ENCODE results near the gene ERG. TPM values are rescaled to one million over a fixed set of nuclear protein-coding genes. Genes with fewer than 3 reads are reported as not detected.
A peak's percentile ranks its signal among the peaks of the same experiment; 100 is the strongest.

The ERG gene
- total and polyA plus RNA-seq, 2 donors (not counting 1 experiment from before 2014, with no cell fraction given): under 0.01 TPM; not detected in 1

- H2AFZ ChIP-seq (ENCODE audit: low read length): no peak overlapping the region
- no peak overlapping the region for H3K4me3 ChIP-seq (replicated peaks in 1 of 4; ENCODE audit: control extremely low read depth in 1 of 4, insufficient read depth in 1 of 4, low read depth in 3 of 4, low read length in 4 of 4)
- H3K27ac ChIP-seq (ENCODE audit: insufficient read depth, low read length): peak overlapping the region; percentile 80
- H3K36me3 ChIP-seq (ENCODE audit: control insufficient read depth, insufficient read depth, low read length): no peaks in the 10 kb centered on the region
- H3K4me1 ChIP-seq (ENCODE audit: control insufficient read depth, extremely low read depth, insufficient read depth, low read length): peaks cover 15% of the 10 kb centered on the region
- no peak overlapping the region for H3K9ac ChIP-seq (ENCODE audit: insufficient read depth, low read length)
- TF ChIP-seq CTCF (conservative IDR thresholded peaks at IDR 0.05 in 1 of 2, IDR thresholded peaks at IDR 0.05 in 1 of 2; ENCODE audit: low read depth in 1 of 2, low read length in 2 of 2) (peak; percentile 88 to 92), EZH2 (IDR thresholded peaks at IDR 0.05; ENCODE audit: low read length, missing control alignments) (no peak)
- peak; percentile 64 to 77 for DNase-seq (ENCODE audit: low read depth in 2 of 2)
- no peaks in the 10 kb centered on the region for H3K79me2 ChIP-seq (ENCODE audit: control insufficient read depth, insufficient read depth, low read length)
- no peaks in the 10 kb centered on the region for H3K9me3 ChIP-seq (ENCODE audit: control insufficient read depth, insufficient read depth, low read depth, low read length)
- no peaks in the 10 kb centered on the region for H4K20me1 ChIP-seq (ENCODE audit: control insufficient read depth, extremely low read depth, insufficient read depth, low read length)
- no peak overlapping the region for H3K4me2 ChIP-seq (ENCODE audit: extremely low read depth, insufficient read depth, low read length)
- no peaks in the 10 kb centered on the region for H3K27me3 ChIP-seq (ENCODE audit: control insufficient read depth, insufficient read depth, low read length)
These were observed 145.6 kb downstream of the ERG start for GRCh38 chr21:38352536-38353219.

- Histone ChIP-seq H3K9ac (ENCODE audit: insufficient read depth, low read length) (no peak overlapping the region), H3K27ac (ENCODE audit: insufficient read depth, low read length) (peak overlapping the region; percentile 80), H3K9me3 (ENCODE audit: control insufficient read depth, insufficient read depth, low read depth, low read length) (no peaks in the 10 kb centered on the region), H4K20me1 (ENCODE audit: control insufficient read depth, extremely low read depth, insufficient read depth, low read length) (no peaks in the 10 kb centered on the region), H2AFZ (ENCODE audit: low read length) (peak overlapping the region; percentile 32), H3K79me2 (ENCODE audit: control insufficient read depth, insufficient read depth, low read length) (no peaks in the 10 kb centered on the region), H3K4me1 (ENCODE audit: control insufficient read depth, extremely low read depth, insufficient read depth, low read length) (peaks cover 15% of the 10 kb centered on the region), H3K27me3 (ENCODE audit: control insufficient read depth, insufficient read depth, low read length) (no peaks in the 10 kb centered on the region), H3K36me3 (ENCODE audit: control insufficient read depth, insufficient read depth, low read length) (no peaks in the 10 kb centered on the region), H3K4me3 (replicated peaks in 1 of 4; ENCODE audit: control extremely low read depth in 1 of 4, insufficient read depth in 1 of 4, low read depth in 3 of 4, low read length in 4 of 4) (no peak overlapping the region), H3K4me2 (ENCODE audit: extremely low read depth, insufficient read depth, low read length) (peak overlapping the region; percentile 65)
- peak; percentile 77 to 93 for DNase-seq (ENCODE audit: low read depth in 2 of 2)
- no peak for TF ChIP-seq CTCF (conservative IDR thresholded peaks at IDR 0.05 in 1 of 2, IDR thresholded peaks at IDR 0.05 in 1 of 2; ENCODE audit: low read depth in 1 of 2, low read length in 2 of 2)
- no peak for TF ChIP-seq EZH2 (IDR thresholded peaks at IDR 0.05; ENCODE audit: low read length, missing control alignments)
These were observed 146.2 kb downstream of the ERG start for GRCh38 chr21:38351961-38352521.

- TF ChIP-seq CTCF (conservative IDR thresholded peaks at IDR 0.05 in 1 of 2, IDR thresholded peaks at IDR 0.05 in 1 of 2; ENCODE audit: low read depth in 1 of 2, low read length in 2 of 2) (no peak), EZH2 (IDR thresholded peaks at IDR 0.05; ENCODE audit: low read length, missing control alignments) (no peak)
- H3K4me2 ChIP-seq (ENCODE audit: extremely low read depth, insufficient read depth, low read length): peak overlapping the region; percentile 52
- H3K9me3 ChIP-seq (ENCODE audit: control insufficient read depth, insufficient read depth, low read depth, low read length): no peaks in the 10 kb centered on the region
- H3K79me2 ChIP-seq (ENCODE audit: control insufficient read depth, insufficient read depth, low read length): no peaks in the 10 kb centered on the region
- H3K27me3 ChIP-seq (ENCODE audit: control insufficient read depth, insufficient read depth, low read length): no peaks in the 10 kb centered on the region
- peak overlapping the region; percentile 80 for H3K27ac ChIP-seq (ENCODE audit: insufficient read depth, low read length)
- no peak for DNase-seq (ENCODE audit: low read depth in 2 of 2)
- H3K36me3 ChIP-seq (ENCODE audit: control insufficient read depth, insufficient read depth, low read length): no peaks in the 10 kb centered on the region
- H4K20me1 ChIP-seq (ENCODE audit: control insufficient read depth, extremely low read depth, insufficient read depth, low read length): no peaks in the 10 kb centered on the region
- H3K4me3 ChIP-seq (replicated peaks in 1 of 4; ENCODE audit: control extremely low read depth in 1 of 4, insufficient read depth in 1 of 4, low read depth in 3 of 4, low read length in 4 of 4): no peak overlapping the region
- H2AFZ ChIP-seq (ENCODE audit: low read length): peak overlapping the region; percentile 32
- H3K4me1 ChIP-seq (ENCODE audit: control insufficient read depth, extremely low read depth, insufficient read depth, low read length): peaks cover 15% of the 10 kb centered on the region
- H3K9ac ChIP-seq (ENCODE audit: insufficient read depth, low read length): no peak overlapping the region
These were observed 146.9 kb downstream of the ERG start for GRCh38 chr21:38351176-38351959.

Data from fibroblast of lung (primary cell).